Osteocyte (in vitro differentiated cells): ENCODE data around the gene LRCH1. TPM values are rescaled to one million over a fixed set of nuclear protein-coding genes. Genes with fewer than 3 reads are reported as not detected.
A peak's percentile ranks its signal among the peaks of the same experiment; 100 is the strongest.

Source experiments
- DNase-seq: peaks from one replicate; pipeline ENCODE4 v3.0.0; 2021; ENCODE audit warnings: mixed read lengths; ENCODE audit not compliant: unreplicated experiment; ENCODE audit errors: extremely low spot score
- H3K27ac Mint-ChIP-seq: one replicate; pipeline ENCODE4 v1.8.0; 2021; ENCODE audit warnings: mild to moderate bottlenecking, mixed read lengths; ENCODE audit not compliant: unreplicated experiment
- H3K27me3 Mint-ChIP-seq: one replicate; pipeline ENCODE4 v1.8.0; 2021; ENCODE audit warnings: mixed read lengths; ENCODE audit not compliant: unreplicated experiment
- H3K36me3 Mint-ChIP-seq: one replicate; pipeline ENCODE4 v1.8.0; 2021; ENCODE audit warnings: mixed read lengths; ENCODE audit not compliant: unreplicated experiment
- H3K4me1 Mint-ChIP-seq: one replicate; pipeline ENCODE4 v1.8.0; 2021; ENCODE audit warnings: mixed read lengths; ENCODE audit not compliant: unreplicated experiment
- H3K4me3 Mint-ChIP-seq: one replicate; pipeline ENCODE4 v1.8.0; 2021; ENCODE audit warnings: mild to moderate bottlenecking, moderate library complexity, mixed read lengths; ENCODE audit not compliant: unreplicated experiment
- H3K9me3 Mint-ChIP-seq: one replicate; pipeline ENCODE4 v1.8.0; 2021; ENCODE audit warnings: mixed read lengths; ENCODE audit not compliant: unreplicated experiment
- total RNA-seq: library from RNA; stranded (reverse); gene quantifications from 2 replicates; pipeline ENCODE4 v1.2.1, GENCODE V29; 2021
- TF ChIP-seq, protein P1 (sequence below): fragments of 200-600 bp; sonication (generic); IDR thresholded peaks from 2 replicates; pipeline ENCODE4 v1.5.0; 2021; ENCODE audit warnings: antibody characterized with exemption, mild to moderate bottlenecking, moderate library complexity

LRCH1 gene
- total RNA-seq, 1 donor from 2014 or later = 13.9 TPM

DNA sequence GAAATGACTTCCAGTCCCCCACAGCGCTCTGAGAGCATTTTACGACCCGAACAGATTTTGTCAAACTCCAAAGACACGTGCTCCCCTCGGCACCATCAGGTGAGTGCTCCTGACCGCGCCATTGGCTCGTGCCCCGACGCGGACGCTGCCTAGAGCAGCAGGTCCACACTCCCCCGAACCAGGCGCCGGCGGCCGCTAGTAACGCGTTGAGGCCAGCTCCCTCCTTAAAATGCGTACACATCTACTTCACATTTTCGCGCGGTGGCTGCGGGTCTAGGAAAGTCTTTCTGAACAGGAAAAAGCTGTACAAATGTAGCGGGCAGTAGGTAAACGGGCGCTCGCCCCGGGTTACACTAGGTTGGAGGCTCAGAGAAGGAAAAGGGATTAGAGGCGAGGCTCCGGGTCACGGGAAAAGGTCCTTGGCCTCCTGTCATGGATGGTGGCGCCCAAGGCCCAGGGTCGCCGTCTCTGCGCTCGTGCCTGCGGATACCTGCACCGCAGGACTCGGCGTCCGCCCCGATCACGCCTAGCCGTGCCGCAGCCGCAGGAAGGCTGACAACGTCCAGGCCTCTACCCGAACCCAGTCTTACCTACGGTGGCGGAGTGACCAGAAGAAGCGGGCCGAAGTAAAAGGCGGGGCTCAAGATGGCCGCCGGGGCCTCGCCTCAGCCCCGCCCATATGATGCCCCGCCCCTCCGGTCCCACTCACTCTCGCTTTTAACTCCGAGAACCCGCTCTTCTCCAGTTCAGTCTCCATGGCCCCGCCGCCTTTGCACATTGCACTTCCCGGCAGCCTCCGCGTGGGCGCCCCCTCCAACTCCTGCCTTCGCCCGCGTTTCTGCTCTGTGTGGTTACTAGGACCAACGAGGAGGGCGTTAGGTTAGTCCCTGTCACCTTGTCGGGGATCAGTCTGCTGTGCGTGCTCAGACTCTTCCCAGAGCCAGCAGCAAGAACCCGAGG, 243.8 kb downstream of the LRCH1 start, which contains the start of gene ESD:
ESD (minus strand) TSS at position 647 of the 960 bp plus-strand sequence. CDS start 5,748 bp downstream, outside the sequence.
- H3K4me1 Mint-ChIP-seq = peaks cover 39% of the 10 kb centered on the region
- peak; percentile 94 for DNase-seq
- no peaks in the 10 kb centered on the region for H3K27me3 Mint-ChIP-seq
- H3K4me3 Mint-ChIP-seq = peak within 1 kb of the TSS; percentile 88
- no peaks in the 10 kb centered on the region for H3K9me3 Mint-ChIP-seq
- peaks cover 1% of the 10 kb centered on the region for H3K36me3 Mint-ChIP-seq
- peak within 1 kb of the TSS; percentile 93 for H3K27ac Mint-ChIP-seq
- TF ChIP-seq, protein P1, sequence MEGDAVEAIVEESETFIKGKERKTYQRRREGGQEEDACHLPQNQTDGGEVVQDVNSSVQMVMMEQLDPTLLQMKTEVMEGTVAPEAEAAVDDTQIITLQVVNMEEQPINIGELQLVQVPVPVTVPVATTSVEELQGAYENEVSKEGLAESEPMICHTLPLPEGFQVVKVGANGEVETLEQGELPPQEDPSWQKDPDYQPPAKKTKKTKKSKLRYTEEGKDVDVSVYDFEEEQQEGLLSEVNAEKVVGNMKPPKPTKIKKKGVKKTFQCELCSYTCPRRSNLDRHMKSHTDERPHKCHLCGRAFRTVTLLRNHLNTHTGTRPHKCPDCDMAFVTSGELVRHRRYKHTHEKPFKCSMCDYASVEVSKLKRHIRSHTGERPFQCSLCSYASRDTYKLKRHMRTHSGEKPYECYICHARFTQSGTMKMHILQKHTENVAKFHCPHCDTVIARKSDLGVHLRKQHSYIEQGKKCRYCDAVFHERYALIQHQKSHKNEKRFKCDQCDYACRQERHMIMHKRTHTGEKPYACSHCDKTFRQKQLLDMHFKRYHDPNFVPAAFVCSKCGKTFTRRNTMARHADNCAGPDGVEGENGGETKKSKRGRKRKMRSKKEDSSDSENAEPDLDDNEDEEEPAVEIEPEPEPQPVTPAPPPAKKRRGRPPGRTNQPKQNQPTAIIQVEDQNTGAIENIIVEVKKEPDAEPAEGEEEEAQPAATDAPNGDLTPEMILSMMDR = no peak

DNA sequence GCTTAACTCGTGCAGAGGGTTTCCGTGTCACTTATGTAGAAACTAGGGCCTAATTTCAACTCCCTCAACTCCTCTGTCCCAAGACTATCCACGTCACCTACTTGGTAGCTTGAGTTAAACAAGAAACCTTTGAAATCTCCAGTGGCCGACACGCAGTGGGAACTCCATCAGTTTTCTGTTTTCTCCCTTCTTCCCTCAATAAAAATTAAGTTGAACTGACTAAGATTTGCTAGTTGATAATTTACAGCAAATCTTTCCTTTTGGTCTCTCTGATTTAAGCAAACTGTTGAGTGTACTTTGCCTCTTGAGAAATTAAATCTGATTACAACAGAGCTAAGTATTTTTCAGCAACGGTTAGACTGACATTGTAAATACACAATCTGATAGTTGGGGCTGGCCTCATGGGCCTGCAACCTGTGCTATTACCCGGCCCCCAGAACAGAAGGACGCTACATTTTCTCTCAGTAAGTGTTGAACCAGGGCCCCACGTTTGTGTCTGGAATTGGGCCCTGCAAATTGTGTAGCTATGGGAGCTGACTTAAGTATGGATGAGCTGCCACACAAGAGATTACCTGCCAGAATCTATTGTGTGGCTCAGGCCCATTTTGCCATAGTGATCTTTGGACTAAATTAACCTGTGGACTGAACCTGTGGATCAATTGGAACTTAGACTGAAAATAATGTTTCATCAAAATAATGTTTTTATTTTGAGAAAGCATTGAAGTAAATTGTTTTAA, 244.7 kb downstream of the LRCH1 start:
- DNase-seq = no peak
- peak overlapping the region; percentile 88 for H3K4me3 Mint-ChIP-seq
- peaks cover 1% of the 10 kb centered on the region for H3K36me3 Mint-ChIP-seq
- no peaks in the 10 kb centered on the region for H3K9me3 Mint-ChIP-seq
- H3K27ac Mint-ChIP-seq = peak overlapping the region; percentile 93
- H3K27me3 Mint-ChIP-seq = no peaks in the 10 kb centered on the region
- H3K4me1 Mint-ChIP-seq = peaks cover 39% of the 10 kb centered on the region
- TF ChIP-seq, protein P1 = no peak

DNA sequence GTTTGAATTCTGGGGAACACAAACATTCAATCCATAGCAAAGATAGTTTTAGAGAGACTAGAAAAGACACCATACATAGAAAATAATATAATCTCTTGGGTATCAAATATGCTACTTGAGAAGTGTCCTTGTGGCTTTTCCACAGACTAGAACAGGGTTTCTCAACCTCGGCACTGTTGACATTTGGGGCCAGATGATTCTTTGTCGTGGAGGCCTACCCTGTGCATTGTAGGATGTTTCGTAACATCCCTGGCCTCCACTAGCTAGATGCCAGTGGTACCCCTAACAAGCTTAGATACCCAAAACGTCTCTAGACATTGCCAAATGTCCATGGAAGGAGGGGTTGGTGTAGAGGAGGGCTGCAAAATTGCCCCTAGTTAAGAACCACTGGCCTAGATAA, 246.2 kb downstream of the LRCH1 start:
- TF ChIP-seq, protein P1 = no peak
- H3K4me1 Mint-ChIP-seq = peaks cover 33% of the 10 kb centered on the region

DNA sequence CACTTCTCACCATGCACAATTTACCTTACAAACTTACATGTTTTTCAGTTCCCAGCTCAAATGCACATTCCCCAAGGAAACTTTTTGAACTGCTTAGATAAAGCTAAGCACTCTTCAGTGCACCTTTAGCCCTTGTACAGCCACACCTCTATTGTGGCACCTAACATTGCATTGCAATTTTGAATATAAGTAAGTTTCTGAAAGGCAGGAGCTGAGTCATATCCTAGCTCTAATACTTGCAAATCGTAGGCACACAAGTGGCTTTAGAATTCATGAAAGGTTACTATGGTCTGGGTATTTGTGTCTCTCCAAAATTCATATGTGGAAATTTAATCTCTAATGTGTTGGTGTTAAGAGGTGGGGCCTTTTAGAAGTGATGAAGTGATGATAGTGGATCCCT, 248.9 kb downstream of the LRCH1 start:
- Mint-ChIP-seq H3K27ac (no peak overlapping the region), H3K4me1 (peaks cover 14% of the 10 kb centered on the region), H3K9me3 (no peaks in the 10 kb centered on the region), H3K4me3 (no peak overlapping the region), H3K27me3 (no peaks in the 10 kb centered on the region), H3K36me3 (no peaks in the 10 kb centered on the region)
- DNase-seq = no peak
- TF ChIP-seq, protein P1 = no peak

More for the DNA sequence above, 246.2 kb downstream of the LRCH1 start:
- H3K27me3 Mint-ChIP-seq = no peaks in the 10 kb centered on the region
- no peak overlapping the region for H3K27ac Mint-ChIP-seq
- H3K36me3 Mint-ChIP-seq = no peaks in the 10 kb centered on the region
- DNase-seq = no peak
- H3K9me3 Mint-ChIP-seq = no peaks in the 10 kb centered on the region
- no peak overlapping the region for H3K4me3 Mint-ChIP-seq

Other genes starting within 250 kb of the LRCH1 start
- 0.78 and 0.97 TPM in 2 replicates for gene RUBCNL, start 165.9 kb upstream of the LRCH1 start, total RNA-seq
- gene ESD, start 244.0 kb downstream of the LRCH1 start, total RNA-seq = 98.5 and 98.6 TPM in 2 replicates